Measurements from ENCODE around the gene TSFM.

The TSFM gene

GRCh38 chr12:57771873-57772428 is 10.6 kb upstream of the TSFM start, which contains the start of gene METTL1 (continued):
- TF ChIP-seq ZNF639 (tag by site-specific recombination; IDR thresholded peaks at IDR 0.05) (peak; percentile 94), ZNF2 (tag by site-specific recombination; IDR thresholded peaks at IDR 0.05) (peak; percentile 97), ZNF280D (tag by site-specific recombination; IDR thresholded peaks at IDR 0.05) (no peak; the same call in 1 of the 2 replicates), ZNF785 (tag by site-specific recombination; IDR thresholded peaks at IDR 0.05) (no peak), GLI4 (tag by site-specific recombination; IDR thresholded peaks at IDR 0.05) (no peak), KLF7 (tag by site-specific recombination; IDR thresholded peaks at IDR 0.05; ENCODE audit: borderline replicate concordance) (peak; percentile 26), ZFP69B (tag by site-specific recombination; IDR thresholded peaks at IDR 0.05) (peak; percentile 51), ZNF549 (tag by site-specific recombination; IDR thresholded peaks at IDR 0.05) (no peak), AEBP2 (tag by site-specific recombination; IDR thresholded peaks at IDR 0.05; ENCODE audit: borderline replicate concordance) (no peak), ZNF529 (tag by site-specific recombination; IDR thresholded peaks at IDR 0.05; ENCODE audit: insufficient replicate concordance) (no peak), ZBTB6 (tag by site-specific recombination; IDR thresholded peaks at IDR 0.05) (no peak), ZNF138 (tag by site-specific recombination; IDR thresholded peaks at IDR 0.05; ENCODE audit: borderline replicate concordance) (no peak), KLF16 (tag by site-specific recombination; IDR thresholded peaks at IDR 0.05) (peak; percentile 99), PRDM10 (tag by site-specific recombination; IDR thresholded peaks at IDR 0.05) (0 out of 2 replicates have a peak, but pooled peaks have one; percentile 57), ZXDB (tag by site-specific recombination; IDR thresholded peaks at IDR 0.05) (peak; percentile 100), ZNF701 (tag by site-specific recombination; IDR thresholded peaks at IDR 0.05) (no peak), PRDM2 (tag by site-specific recombination; IDR thresholded peaks at IDR 0.05; ENCODE audit: borderline replicate concordance) (no peak), GLI2 (tag by site-specific recombination; IDR thresholded peaks at IDR 0.05; ENCODE audit: borderline replicate concordance, low read depth) (no peak), WT1 (tag by site-specific recombination; IDR thresholded peaks at IDR 0.05) (peak; percentile 95), ZNF48 (tag by site-specific recombination; IDR thresholded peaks at IDR 0.05) (no peak), ZSCAN5A (tag by site-specific recombination; IDR thresholded peaks at IDR 0.05) (peak; percentile 54; the same call in 1 of the 2 replicates)

Data from HEK293 (cell line).